ENCODE measurements around the gene GLRX. TPM values are rescaled to one million over a fixed set of nuclear protein-coding genes. Genes with fewer than 3 reads are reported as not detected.

Gene GLRX
- total RNA-seq, 4 donors from 2014 or later, result 14.1 to 56.0 (median 34.0) TPM

- WGBS, result 64% methylated on average over 3 of the region's 3 CpGs
- H3K27me3 ChIP-seq, result no peaks in the 10 kb centered on the region
- H3K36me3 ChIP-seq, result no peaks in the 10 kb centered on the region
- no peak for DNase-seq (ENCODE audit: extremely low spot score)
- peaks cover 27 to 37% (median 35%) of the 10 kb centered on the region in 4 donors for H3K4me1 ChIP-seq
- no peak overlapping the region for H3K27ac ChIP-seq (replicated peaks in 1 of 4)
- TF ChIP-seq POLR2AphosphoS5 (IDR thresholded peaks at IDR 0.05), result no peak
- no peak for TF ChIP-seq EP300 (IDR thresholded peaks at IDR 0.05)
- TF ChIP-seq POLR2A (IDR thresholded peaks at IDR 0.05; ENCODE audit: low read depth), result no peak
- TF ChIP-seq CTCF (IDR thresholded peaks at IDR 0.05), result no peak
- H3K4me3 ChIP-seq, result no peak overlapping the region
- intact Hi-C loops (cut with DNase I), result no loop called here
- H3K9me3 ChIP-seq, result no peaks in the 10 kb centered on the region
Measured at GRCh38 chr5:95825495-95825894, 3.0 kb upstream of the GLRX start.

- WGBS, result 93% methylated on average over 5 of the region's 5 CpGs
- H3K4me3 ChIP-seq, result no peak overlapping the region
- no peaks in the 10 kb centered on the region for H3K36me3 ChIP-seq
- intact Hi-C loops (cut with DNase I), result no loop called here
- H3K9me3 ChIP-seq, result no peaks in the 10 kb centered on the region
- H3K27ac ChIP-seq (replicated peaks in 1 of 4), result peak overlapping the region; percentile 84 to 91 (median 86)
- TF ChIP-seq EP300 (IDR thresholded peaks at IDR 0.05), result no peak
- no peak for TF ChIP-seq CTCF (IDR thresholded peaks at IDR 0.05)
- no peak for TF ChIP-seq POLR2AphosphoS5 (IDR thresholded peaks at IDR 0.05)
- H3K4me1 ChIP-seq, result peaks cover 35 to 43% (median 41%) of the 10 kb centered on the region in 4 donors
- no peaks in the 10 kb centered on the region for H3K27me3 ChIP-seq
- no peak for DNase-seq (ENCODE audit: extremely low spot score)
Measured at GRCh38 chr5:95824747-95825146, 2.2 kb upstream of the GLRX start.

GRCh38 chr5:95823738-95824609, 1.4 kb upstream of the GLRX start:
- Histone ChIP-seq H3K36me3 (peaks cover 0 to 5% (median 0%) of the 10 kb centered on the region in 4 donors), H3K9me3 (no peaks in the 10 kb centered on the region), H3K4me3 (peak overlapping the region; percentile 69 to 90 (median 78)), H3K27me3 (no peaks in the 10 kb centered on the region), H3K27ac (replicated peaks in 1 of 4) (peak overlapping the region; percentile 84 to 91 (median 86)), H3K4me1 (peaks cover 35 to 49% (median 48%) of the 10 kb centered on the region in 4 donors)
- 26% methylated on average over 12 of the region's 12 CpGs for WGBS
- no peak for DNase-seq (ENCODE audit: extremely low spot score)
- TF ChIP-seq CTCF (IDR thresholded peaks at IDR 0.05) (no peak), EP300 (IDR thresholded peaks at IDR 0.05) (no peak), POLR2AphosphoS5 (IDR thresholded peaks at IDR 0.05) (peak; percentile 38 to 69), POLR2A (IDR thresholded peaks at IDR 0.05; ENCODE audit: low read depth) (no peak)
- intact Hi-C loops (cut with DNase I), result no loop called here

- DNase-seq (ENCODE audit: extremely low spot score), result no peak
- peaks cover 35 to 56% (median 52%) of the 10 kb centered on the region in 4 donors for H3K4me1 ChIP-seq
- intact Hi-C loops (cut with DNase I), result no loop called here
- 45% methylated on average over 7 of the region's 7 CpGs for WGBS
- peak overlapping the region; percentile 69 to 90 (median 78) for H3K4me3 ChIP-seq
- TF ChIP-seq CTCF (IDR thresholded peaks at IDR 0.05) (no peak), EP300 (IDR thresholded peaks at IDR 0.05) (no peak), POLR2A (IDR thresholded peaks at IDR 0.05; ENCODE audit: low read depth) (no peak), POLR2AphosphoS5 (IDR thresholded peaks at IDR 0.05) (no peak)
- peaks cover 0 to 7% (median 0%) of the 10 kb centered on the region in 4 donors for H3K36me3 ChIP-seq
- H3K9me3 ChIP-seq, result no peaks in the 10 kb centered on the region
- no peaks in the 10 kb centered on the region for H3K27me3 ChIP-seq
- H3K27ac ChIP-seq (replicated peaks in 1 of 4), result peak overlapping the region; percentile 84 to 91 (median 86)
Measured at GRCh38 chr5:95823218-95823737, 752 bp upstream of the GLRX start.

Data from esophagus muscularis mucosa (tissue), 4 donors.